PC-3 (cell line): Measurements from ENCODE around the gene PROCA1. TPM values are rescaled to one million over a fixed set of nuclear protein-coding genes. Genes with fewer than 3 reads are reported as not detected.

Source experiments
- ATAC-seq: fragments of 200-7000 bp; cut with Tn5 transposase; 2 replicates; pipeline ENCODE4 v1.9.1; 2020; ENCODE audit warnings: mild to moderate bottlenecking, moderate library complexity
- BruUV-seq: library from RNA; stranded (reverse); fragments of 400-500 nt; replicated peaks from 2 replicates; lab custom pipeline; 2021; lab: Mats Ljungman, UMichigan
- CTCF ChIA-PET: fragments of 300-600 bp; sonication (Branson Sonifier 250); formaldehyde crosslinking; loops from one replicate; lab custom pipeline; 2022; ENCODE audit warnings: antibody characterized with exemption; lab: Charles Lee
- POLR2A ChIA-PET: fragments of 300-600 bp; sonication (Branson Sonifier 250); formaldehyde crosslinking; loops from one replicate; lab custom pipeline; 2022; ENCODE audit warnings: antibody characterized with exemption; ENCODE audit not compliant: unreplicated experiment; lab: Charles Lee
- DNase-seq: peaks from one replicate; pipeline ENCODE4 v3.0.0-alpha.2; 2015
- H2AFZ ChIP-seq: fragments of 300-600 bp; sonication (generic); 2 replicates; pipeline ENCODE4 v1.6.0; 2016; ENCODE audit warnings: antibody characterized with exemption, low read length
- H3F3A ChIP-seq: fragments of 300-600 bp; sonication (generic); one replicate; pipeline ENCODE4 v1.6.0; 2017; ENCODE audit warnings: antibody characterized with exemption, low read length, control low read depth, mild to moderate bottlenecking; ENCODE audit not compliant: unreplicated experiment
- H3K27ac ChIP-seq: fragments of 300-600 bp; sonication (generic); 2 replicates; pipeline ENCODE4 v1.5.1; 2016; ENCODE audit warnings: mild to moderate bottlenecking, low read length
- H3K27me3 ChIP-seq: fragments of 300-600 bp; sonication (generic); 2 replicates; pipeline ENCODE4 v1.6.1; 2016; ENCODE audit warnings: low read length, mixed read lengths
- H3K36me3 ChIP-seq: fragments of 300-600 bp; sonication (generic); 2 replicates; pipeline ENCODE4 v1.6.1; 2016; ENCODE audit warnings: low read depth, mixed run types, low read length, mixed read lengths
- H3K4me1 ChIP-seq: fragments of 300-600 bp; sonication (generic); 2 replicates; pipeline ENCODE4 v1.5.1; 2016; ENCODE audit warnings: low read length; ENCODE audit not compliant: insufficient read depth
- H3K4me2 ChIP-seq: fragments of 300-600 bp; sonication (generic); 2 replicates; pipeline ENCODE4 v1.6.0; 2016; ENCODE audit warnings: low read length
- H3K4me3 ChIP-seq: fragments of 300-600 bp; sonication (generic); 2 replicates; pipeline ENCODE4 v1.5.1; 2016; ENCODE audit warnings: mild to moderate bottlenecking, low read length, mixed read lengths
- H3K79me2 ChIP-seq: fragments of 300-600 bp; sonication (generic); 2 replicates; pipeline ENCODE4 v1.6.1; 2017; ENCODE audit warnings: low read length, mixed read lengths
- H3K9ac ChIP-seq: fragments of 300-600 bp; sonication (generic); 2 replicates; pipeline ENCODE4 v1.6.0; 2016; ENCODE audit warnings: mild to moderate bottlenecking, low read length
- H3K9me2 ChIP-seq: fragments of 300-600 bp; sonication (generic); replicated peaks from 2 replicates; pipeline ENCODE4 v1.6.1; 2016; ENCODE audit warnings: mixed run types, low read length, mixed read lengths
- H3K9me3 ChIP-seq: fragments of 300-600 bp; sonication (generic); 2 replicates; pipeline ENCODE4 v1.6.1; 2016; ENCODE audit warnings: low read length, mixed read lengths
- H4K20me1 ChIP-seq: fragments of 300-600 bp; sonication (generic); 2 replicates; pipeline ENCODE4 v1.6.1; 2016; ENCODE audit warnings: low read length, mixed read lengths
- CTCF ChIP-seq: fragments of 300-600 bp; sonication (generic); conservative IDR thresholded peaks from 2 replicates; pipeline ENCODE4 v1.5.1; 2017; ENCODE audit warnings: antibody characterized with exemption, low read depth, mild to moderate bottlenecking, low read length
- EZH2 ChIP-seq: fragments of 300-600 bp; sonication (generic); IDR thresholded peaks from one replicate; pipeline ENCODE4 v1.6.1; 2017; ENCODE audit warnings: antibody characterized with exemption, mild to moderate bottlenecking, low read length; ENCODE audit not compliant: unreplicated experiment
- EZH2phosphoT487 ChIP-seq: fragments of 300-600 bp; sonication (generic); IDR thresholded peaks from 2 replicates; pipeline ENCODE4 v1.6.1; 2018; ENCODE audit warnings: mild to moderate bottlenecking, antibody characterized with exemption, low read length, borderline replicate concordance
- intact Hi-C: fragments of 100-400 bp; cut with micrococcal nuclease; formaldehyde crosslinking; loops from 2 replicates; pipeline ENCODE4 v1.9.0; 2023
- total RNA-seq: library from RNA; depleted of rRNA; stranded (reverse); fragments of >200 nt; gene quantifications from 2 replicates; pipeline ENCODE4 v1.2.3, GENCODE V29; 2014

Gene PROCA1
- total RNA-seq, 1 experiment from 2014 or later, result 1.9 TPM

GRCh38 chr17:28698253-28698941 lies 13.3 kb downstream of the PROCA1 start:
- no peaks in the 10 kb centered on the region for H3K9me2 ChIP-seq
- BruUV-seq, result no TSS peak
- H3K9ac ChIP-seq, result no peak overlapping the region
- DNase-seq, result no peak
- ATAC-seq, result no peak
- no peaks in the 10 kb centered on the region for H3K79me2 ChIP-seq
- intact Hi-C loops, result no loop called here
- no peaks in the 10 kb centered on the region for H3K4me1 ChIP-seq
- POLR2A ChIA-PET, result no interaction called here
- H3K27ac ChIP-seq, result no peak overlapping the region
- H3K36me3 ChIP-seq, result peaks cover 43% of the 10 kb centered on the region
- no peaks in the 10 kb centered on the region for H3K9me3 ChIP-seq
- CTCF ChIA-PET, result no interaction called here
- no peak overlapping the region for H3K4me3 ChIP-seq
- H4K20me1 ChIP-seq, result no peaks in the 10 kb centered on the region
- H2AFZ ChIP-seq, result no peak overlapping the region
- H3K4me2 ChIP-seq, result no peak overlapping the region
- H3F3A ChIP-seq, result no peaks in the 10 kb centered on the region
- no peaks in the 10 kb centered on the region for H3K27me3 ChIP-seq
- TF ChIP-seq EZH2 (no peak), CTCF (no peak), EZH2phosphoT487 (no peak)

- no peaks in the 10 kb centered on the region for H3K27me3 ChIP-seq
- no peak overlapping the region for H3K4me3 ChIP-seq
- TF ChIP-seq EZH2phosphoT487, result no peak
- TF ChIP-seq CTCF, result no peak
- no peak for TF ChIP-seq EZH2
- peaks cover 51% of the 10 kb centered on the region for H3K36me3 ChIP-seq
- no peaks in the 10 kb centered on the region for H3F3A ChIP-seq
- no peaks in the 10 kb centered on the region for H3K4me1 ChIP-seq
- intact Hi-C loops, result no loop called here
- ATAC-seq, result no peak
- H3K9me3 ChIP-seq, result no peaks in the 10 kb centered on the region
- ChIA-PET CTCF (no interaction called here), POLR2A (no interaction called here)
- no peak for DNase-seq
- H3K27ac ChIP-seq, result no peak overlapping the region
- no peaks in the 10 kb centered on the region for H3K79me2 ChIP-seq
- no TSS peak for BruUV-seq
- no peaks in the 10 kb centered on the region for H4K20me1 ChIP-seq
- H3K9me2 ChIP-seq, result no peaks in the 10 kb centered on the region
- H2AFZ ChIP-seq, result no peak overlapping the region
- no peak overlapping the region for H3K9ac ChIP-seq
- no peak overlapping the region for H3K4me2 ChIP-seq
Observed at GRCh38 chr17:28693869-28694268, 17.8 kb downstream of the PROCA1 start.

GRCh38 chr17:28689011-28689410 lies 22.7 kb downstream of the PROCA1 start:
- H3K36me3 ChIP-seq, result peaks cover 55% of the 10 kb centered on the region
- no peaks in the 10 kb centered on the region for H3K9me3 ChIP-seq
- no peak overlapping the region for H3K4me2 ChIP-seq
- no peaks in the 10 kb centered on the region for H3F3A ChIP-seq
- no peaks in the 10 kb centered on the region for H4K20me1 ChIP-seq
- TF ChIP-seq EZH2phosphoT487 (no peak), EZH2 (no peak), CTCF (no peak)
- intact Hi-C loops, result no loop called here
- no peaks in the 10 kb centered on the region for H3K79me2 ChIP-seq
- no peaks in the 10 kb centered on the region for H3K4me1 ChIP-seq
- H3K9ac ChIP-seq, result no peak overlapping the region
- BruUV-seq, result no TSS peak
- CTCF ChIA-PET, result no interaction called here
- POLR2A ChIA-PET, result no interaction called here
- no peaks in the 10 kb centered on the region for H3K9me2 ChIP-seq
- no peak overlapping the region for H2AFZ ChIP-seq
- no peak overlapping the region for H3K4me3 ChIP-seq
- H3K27ac ChIP-seq, result no peak overlapping the region
- no peak for DNase-seq
- H3K27me3 ChIP-seq, result no peaks in the 10 kb centered on the region
- ATAC-seq, result no peak
